ENCODE data around the gene COL23A1.

GRCh38 chr5:178551468-178551867 is 38.7 kb downstream of the COL23A1 start:
- TF ChIP-seq CTCF (IDR thresholded peaks at IDR 0.05) (no peak), POLR2A (IDR thresholded peaks at IDR 0.05; ENCODE audit: low read length) (no peak), EP300 (IDR thresholded peaks at IDR 0.05) (no peak), USF2 (IDR thresholded peaks at IDR 0.05) (no peak)

Data from A549 (cell line).